Astrocyte (in vitro differentiated cells and primary cell): Measurements from ENCODE around the gene ATRN.

Experiments
- CTCF ChIP-seq: IDR thresholded peaks from 2 replicates; pipeline ENCODE4 v1.5.1; 2011; ENCODE audit warnings: low read depth, mild to moderate bottlenecking, inconsistent platforms, low read length, moderate library complexity; ENCODE audit not compliant: insufficient read depth
- EZH2 ChIP-seq: IDR thresholded peaks from 2 replicates; pipeline ENCODE4 v1.6.1; 2012; ENCODE audit warnings: mild to moderate bottlenecking, low read length, inconsistent platforms; ENCODE audit not compliant: insufficient read depth

GRCh38 chr20:3521852-3522740, 51.3 kb downstream of the ATRN start:
- TF ChIP-seq CTCF, result no peak
- TF ChIP-seq EZH2, result no peak
